OCI-LY3 (cell line): ENCODE measurements around the gene HSPB2.

Source experiments
- H2AFZ ChIP-seq: fragments of 200-600, 300-600 bp; shearing (Covaris generic); 2 replicates; pipeline ENCODE4 v1.6.0; 2014; ENCODE audit warnings: antibody characterized with exemption, low read depth, low read length
- H3K27ac ChIP-seq: fragments of 200-600, 300-600 bp; sonication (generic); 2 replicates; pipeline ENCODE4 v1.5.1; 2014; ENCODE audit warnings: mild to moderate bottlenecking, low read length, moderate library complexity, mixed read lengths
- H3K27me3 ChIP-seq: fragments of 200-600, 300-600 bp; sonication (generic); 2 replicates; pipeline ENCODE4 v1.6.1; 2014; ENCODE audit warnings: low read depth, low read length, mixed read lengths
- H3K36me3 ChIP-seq: fragments of 200-600, 300-600 bp; sonication (generic); replicated peaks from 2 replicates; pipeline ENCODE3; 2014; ENCODE audit warnings: low read depth, low read length, mixed read lengths
- H3K4me1 ChIP-seq: fragments of 300-600, 200-600 bp; sonication (generic); 2 replicates; pipeline ENCODE4 v1.6.1; 2014; ENCODE audit warnings: low read length, mixed read lengths
- H3K4me2 ChIP-seq: fragments of 200-600, 300-600 bp; sonication (generic); 2 replicates; pipeline ENCODE4 v1.6.1; 2014; ENCODE audit warnings: low read length, mixed read lengths
- H3K4me3 ChIP-seq: fragments of 300-600, 200-600 bp; sonication (generic); 2 replicates; pipeline ENCODE4 v1.5.1; 2014; ENCODE audit warnings: antibody characterized with exemption, mild to moderate bottlenecking, low read length, moderate library complexity
- H3K79me2 ChIP-seq: fragments of 300-600, 200-600 bp; shearing (Covaris generic); 2 replicates; pipeline ENCODE4 v1.6.1; 2014; ENCODE audit warnings: mild to moderate bottlenecking, low read length, mixed read lengths
- H3K9ac ChIP-seq: fragments of 300-600, 200-600 bp; shearing (Covaris generic); 2 replicates; pipeline ENCODE4 v1.6.0; 2014; ENCODE audit warnings: mild to moderate bottlenecking, low read length, moderate library complexity
- H3K9me3 ChIP-seq: fragments of 200-600, 300-600 bp; shearing (Covaris generic); 2 replicates; pipeline ENCODE4 v1.6.1; 2014; ENCODE audit warnings: low read length, mixed read lengths; ENCODE audit not compliant: insufficient read depth
- H4K20me1 ChIP-seq: fragments of 200-600, 300-600 bp; sonication (generic); 2 replicates; pipeline ENCODE4 v1.6.1; 2016; ENCODE audit warnings: low read length, mixed read lengths; ENCODE audit not compliant: insufficient read depth
- EZH2phosphoT487 ChIP-seq: fragments of 200-600 bp; shearing (Covaris generic); IDR thresholded peaks from 2 replicates; pipeline ENCODE4 v1.6.1; 2018; ENCODE audit warnings: antibody characterized with exemption, mixed run types, low read depth
- TF ChIP-seq, protein P1 (sequence below): fragments of 200-600, 300-600 bp; sonication (generic); IDR thresholded peaks from 2 replicates; pipeline ENCODE4 v1.5.1; 2014; ENCODE audit warnings: antibody characterized with exemption, low read length, low read depth

The HSPB2 gene

DNA sequence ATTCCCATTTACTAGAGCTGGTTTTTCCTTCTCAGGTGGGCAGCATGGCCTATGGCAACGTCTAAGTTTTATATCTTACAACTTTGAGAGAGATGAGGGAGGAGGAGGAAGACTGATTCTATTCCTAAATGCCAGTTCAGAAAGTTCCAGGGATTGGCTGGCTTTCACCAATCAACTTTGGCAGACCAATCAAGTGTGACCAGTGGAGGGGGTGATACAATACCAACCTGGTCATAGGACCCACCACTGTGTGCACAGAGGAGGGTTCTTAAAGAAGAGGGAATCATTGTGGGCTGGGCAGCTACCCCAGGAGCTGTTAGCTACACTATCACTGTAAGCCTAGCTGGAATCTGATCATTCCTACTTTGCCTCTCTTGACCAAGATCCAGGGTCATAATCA is 32.7 kb downstream of the HSPB2 start:
- Histone ChIP-seq H3K4me3 (no peak overlapping the region), H2AFZ (no peak overlapping the region), H3K27me3 (no peaks in the 10 kb centered on the region), H3K4me2 (no peak overlapping the region), H3K4me1 (peaks cover 31% of the 10 kb centered on the region), H3K9me3 (no peaks in the 10 kb centered on the region), H3K36me3 (peaks cover 17% of the 10 kb centered on the region), H3K9ac (no peak overlapping the region), H3K79me2 (peaks cover 18% of the 10 kb centered on the region), H4K20me1 (no peaks in the 10 kb centered on the region), H3K27ac (no peak overlapping the region)
- TF ChIP-seq, protein P1, sequence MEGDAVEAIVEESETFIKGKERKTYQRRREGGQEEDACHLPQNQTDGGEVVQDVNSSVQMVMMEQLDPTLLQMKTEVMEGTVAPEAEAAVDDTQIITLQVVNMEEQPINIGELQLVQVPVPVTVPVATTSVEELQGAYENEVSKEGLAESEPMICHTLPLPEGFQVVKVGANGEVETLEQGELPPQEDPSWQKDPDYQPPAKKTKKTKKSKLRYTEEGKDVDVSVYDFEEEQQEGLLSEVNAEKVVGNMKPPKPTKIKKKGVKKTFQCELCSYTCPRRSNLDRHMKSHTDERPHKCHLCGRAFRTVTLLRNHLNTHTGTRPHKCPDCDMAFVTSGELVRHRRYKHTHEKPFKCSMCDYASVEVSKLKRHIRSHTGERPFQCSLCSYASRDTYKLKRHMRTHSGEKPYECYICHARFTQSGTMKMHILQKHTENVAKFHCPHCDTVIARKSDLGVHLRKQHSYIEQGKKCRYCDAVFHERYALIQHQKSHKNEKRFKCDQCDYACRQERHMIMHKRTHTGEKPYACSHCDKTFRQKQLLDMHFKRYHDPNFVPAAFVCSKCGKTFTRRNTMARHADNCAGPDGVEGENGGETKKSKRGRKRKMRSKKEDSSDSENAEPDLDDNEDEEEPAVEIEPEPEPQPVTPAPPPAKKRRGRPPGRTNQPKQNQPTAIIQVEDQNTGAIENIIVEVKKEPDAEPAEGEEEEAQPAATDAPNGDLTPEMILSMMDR = no peak
- no peak for TF ChIP-seq EZH2phosphoT487

DNA sequence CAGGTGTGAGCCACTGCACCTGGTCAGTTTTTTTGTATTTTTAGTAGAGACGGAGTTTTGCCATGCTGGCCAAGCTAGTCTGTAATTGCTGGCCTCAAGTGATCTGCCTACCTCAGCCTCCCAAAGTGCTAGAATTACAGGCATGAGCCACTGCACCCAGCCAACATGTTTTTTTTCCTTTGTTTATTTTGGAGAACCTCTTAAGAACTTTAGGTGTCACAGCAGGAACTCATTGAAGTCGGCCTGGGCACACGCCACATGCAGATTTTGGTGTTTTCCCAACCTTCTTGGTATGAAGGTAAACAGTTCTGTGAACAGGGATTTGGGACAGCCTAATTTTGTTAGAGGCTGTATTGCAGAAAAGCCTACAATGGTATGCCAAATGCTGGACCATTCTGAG is 34.0 kb downstream of the HSPB2 start:
- Histone ChIP-seq H3K9me3 (no peaks in the 10 kb centered on the region), H3K9ac (peak overlapping the region; percentile 63), H3K27ac (peak overlapping the region; percentile 86), H3K4me3 (peak overlapping the region; percentile 53), H3K4me1 (peaks cover 29% of the 10 kb centered on the region), H3K4me2 (peak overlapping the region; percentile 78), H4K20me1 (no peaks in the 10 kb centered on the region), H3K27me3 (no peaks in the 10 kb centered on the region), H3K79me2 (peaks cover 9% of the 10 kb centered on the region; the same call in 1 of the 2 replicates), H2AFZ (no peak overlapping the region), H3K36me3 (peaks cover 17% of the 10 kb centered on the region)
- TF ChIP-seq EZH2phosphoT487 = no peak
- TF ChIP-seq, protein P1 = no peak

DNA sequence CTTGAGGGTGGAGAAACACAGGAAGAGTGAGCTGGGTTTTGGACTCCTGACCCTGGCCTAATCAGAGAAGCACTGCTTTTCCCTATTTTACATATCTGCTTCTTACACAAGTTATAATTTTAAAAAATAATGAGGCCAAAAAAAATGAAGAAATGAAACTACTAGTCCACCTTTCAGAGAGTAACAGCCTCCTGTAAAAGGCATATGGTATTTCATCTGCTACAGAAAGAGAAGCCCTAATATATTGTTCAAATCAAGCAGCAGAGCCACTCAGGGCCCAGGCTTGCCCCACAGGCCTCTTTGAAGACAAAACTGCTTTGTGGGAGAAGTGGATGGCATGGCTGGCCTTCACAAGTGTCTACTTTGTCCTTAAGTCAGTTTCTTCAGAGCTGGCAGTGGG is 34.6 kb downstream of the HSPB2 start:
- Histone ChIP-seq H3K27me3 (no peaks in the 10 kb centered on the region), H3K4me2 (peak overlapping the region; percentile 78), H3K36me3 (peaks cover 15% of the 10 kb centered on the region), H3K4me3 (peak overlapping the region; percentile 53), H3K27ac (peak overlapping the region; percentile 86), H3K9me3 (no peaks in the 10 kb centered on the region), H2AFZ (no peak overlapping the region), H3K79me2 (peaks cover 6% of the 10 kb centered on the region; the same call in 1 of the 2 replicates), H3K9ac (peak overlapping the region; percentile 63), H3K4me1 (peaks cover 29% of the 10 kb centered on the region), H4K20me1 (no peaks in the 10 kb centered on the region)
- TF ChIP-seq EZH2phosphoT487 = no peak
- TF ChIP-seq, protein P1 = no peak

DNA sequence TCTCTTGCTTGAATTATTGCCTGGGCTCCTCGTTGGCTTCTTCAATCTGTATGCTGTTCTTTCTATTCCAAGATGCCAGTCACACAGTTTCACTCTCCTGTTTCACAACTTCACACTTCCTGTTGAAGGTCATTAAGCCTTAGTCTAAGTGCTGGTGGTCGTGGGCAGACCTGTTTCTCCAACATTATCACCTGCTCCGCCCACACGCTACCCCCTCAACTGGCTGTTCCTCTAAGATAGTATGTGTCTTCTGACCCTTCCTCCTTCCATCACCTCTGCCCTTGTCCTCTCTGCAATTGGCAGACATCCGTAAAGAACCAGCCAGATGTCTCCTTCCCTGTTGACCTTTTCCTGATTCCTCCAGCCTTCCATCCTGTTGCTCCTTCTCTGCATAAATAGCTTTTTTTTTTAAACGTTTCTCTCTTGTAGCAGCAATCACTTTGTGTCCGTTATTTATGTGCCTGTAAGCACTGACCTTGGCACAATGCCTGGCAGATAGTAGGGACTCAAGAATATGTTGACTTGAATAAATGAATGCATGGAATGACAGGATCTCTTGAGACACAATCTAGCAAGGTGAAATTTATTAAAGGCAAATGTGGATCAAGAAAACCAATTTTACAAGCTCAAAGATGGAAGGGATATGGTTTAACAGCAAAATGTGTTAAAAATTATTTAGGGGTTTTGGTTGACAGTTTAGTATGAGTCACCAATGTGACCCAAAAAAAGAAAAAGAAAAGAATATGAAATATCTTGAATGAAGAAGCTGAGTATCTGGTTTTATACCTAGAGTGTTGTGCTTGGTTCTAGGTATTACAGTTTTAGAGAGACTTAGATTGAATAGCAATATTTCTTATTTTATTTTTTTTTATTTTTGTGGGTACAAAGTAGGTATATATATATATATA is 37.2 kb downstream of the HSPB2 start:
- Histone ChIP-seq H3K27ac (no peak overlapping the region), H2AFZ (no peak overlapping the region), H3K9me3 (no peaks in the 10 kb centered on the region), H3K9ac (no peak overlapping the region), H3K79me2 (peaks cover 4% of the 10 kb centered on the region; the same call in 1 of the 2 replicates), H3K4me1 (peaks cover 29% of the 10 kb centered on the region), H3K36me3 (peaks cover 7% of the 10 kb centered on the region), H3K4me2 (no peak overlapping the region), H3K27me3 (no peaks in the 10 kb centered on the region), H4K20me1 (no peaks in the 10 kb centered on the region), H3K4me3 (no peak overlapping the region)
- TF ChIP-seq, protein P1 = no peak
- TF ChIP-seq EZH2phosphoT487 = no peak
